PC-9 (cell line): ENCODE data around the gene CLNK. TPM values are rescaled to one million over a fixed set of nuclear protein-coding genes. Genes with fewer than 3 reads are reported as not detected.

Source experiments
- BruUV-seq: library from RNA; stranded (reverse); fragments of 400-500 nt; replicated peaks from 2 replicates; lab custom pipeline; 2021; lab: Mats Ljungman, UMichigan
- CTCF ChIA-PET: fragments of 300-600 bp; sonication (Branson Sonifier 250); formaldehyde crosslinking; loops from one replicate; lab custom pipeline; 2022; ENCODE audit warnings: antibody characterized with exemption; lab: Charles Lee
- POLR2A ChIA-PET: fragments of 300-600 bp; sonication (Branson Sonifier 250); formaldehyde crosslinking; loops from one replicate; lab custom pipeline; 2022; ENCODE audit warnings: antibody characterized with exemption; ENCODE audit not compliant: unreplicated experiment; lab: Charles Lee
- DNase-seq, 2 experiments: peaks; one replicate each; pipeline versions ENCODE4 v3.0.0 to v3.0.0-alpha.2; 2015 to 2022; ENCODE audit warnings: mixed read lengths in 1 of 2
- H2AFZ ChIP-seq: fragments of 200-600 bp; sonication (generic); 2 replicates; pipeline ENCODE4 v1.8.1; 2017; ENCODE audit warnings: antibody characterized with exemption
- H3F3A ChIP-seq: fragments of 200-600 bp; sonication (generic); 2 replicates; pipeline ENCODE4 v1.8.1; 2017; ENCODE audit warnings: antibody characterized with exemption, mild to moderate bottlenecking, low read depth; ENCODE audit not compliant: insufficient read depth
- H3K27ac ChIP-seq: fragments of 200-600 bp; sonication (generic); 2 replicates; pipeline ENCODE4 v1.6.1; 2016; ENCODE audit warnings: mixed run types
- H3K27me3 ChIP-seq: fragments of 200-600 bp; sonication (generic); 2 replicates; pipeline ENCODE4 v1.6.1; 2016; ENCODE audit warnings: low read depth, mixed run types; ENCODE audit not compliant: insufficient read depth
- H3K36me3 ChIP-seq: fragments of 200-600 bp; sonication (generic); 2 replicates; pipeline ENCODE4 v1.6.1; 2016; ENCODE audit warnings: low read depth, mixed run types
- H3K4me1 ChIP-seq: fragments of 200-600 bp; sonication (generic); replicated peaks from 2 replicates; pipeline ENCODE4 v1.6.1; 2016; ENCODE audit warnings: mixed run types; ENCODE audit not compliant: insufficient read depth
- H3K4me2 ChIP-seq: fragments of 200-600 bp; sonication (generic); 2 replicates; pipeline ENCODE4 v1.6.1; 2017; ENCODE audit warnings: mixed run types
- H3K4me3 ChIP-seq: fragments of 200-600 bp; sonication (generic); 2 replicates; pipeline ENCODE4 v1.6.1; 2016; ENCODE audit warnings: mixed run types
- H3K79me2 ChIP-seq: fragments of 200-600 bp; sonication (generic); 2 replicates; pipeline ENCODE4 v1.6.1; 2017; ENCODE audit warnings: low read depth, mixed run types
- H3K9me2 ChIP-seq: fragments of 200-600 bp; sonication (generic); 2 replicates; pipeline ENCODE4 v1.8.1; 2017; ENCODE audit warnings: mild to moderate bottlenecking; ENCODE audit not compliant: insufficient read depth
- H3K9me3 ChIP-seq: fragments of 200-600 bp; sonication (generic); 2 replicates; pipeline ENCODE4 v1.8.1; 2016; ENCODE audit warnings: low read depth; ENCODE audit not compliant: insufficient read depth
- H4K20me1 ChIP-seq: fragments of 200-600 bp; sonication (generic); 2 replicates; pipeline ENCODE4 v1.8.1; 2017; ENCODE audit not compliant: insufficient read depth
- EZH2 ChIP-seq: fragments of 200-600 bp; sonication (generic); IDR thresholded peaks from 2 replicates; pipeline ENCODE4 v1.8.0; 2017; ENCODE audit warnings: antibody characterized with exemption, low read depth
- intact Hi-C: fragments of 100-400 bp; cut with micrococcal nuclease; formaldehyde crosslinking; loops from one replicate; pipeline ENCODE4 v1.10.0; 2022; ENCODE audit not compliant: unreplicated experiment
- total RNA-seq: library from RNA; stranded (reverse); gene quantifications from 2 replicates; pipeline ENCODE4 v1.2.3, GENCODE V29; 2021
- TF ChIP-seq, protein P1 (sequence below): fragments of 200-600 bp; sonication (generic); conservative IDR thresholded peaks from 2 replicates; pipeline ENCODE4 v1.6.1; 2017; ENCODE audit warnings: mixed run types, antibody characterized with exemption, mild to moderate bottlenecking, moderate library complexity

Gene CLNK
- total RNA-seq, 1 experiment from 2014 or later: not detected

DNA sequence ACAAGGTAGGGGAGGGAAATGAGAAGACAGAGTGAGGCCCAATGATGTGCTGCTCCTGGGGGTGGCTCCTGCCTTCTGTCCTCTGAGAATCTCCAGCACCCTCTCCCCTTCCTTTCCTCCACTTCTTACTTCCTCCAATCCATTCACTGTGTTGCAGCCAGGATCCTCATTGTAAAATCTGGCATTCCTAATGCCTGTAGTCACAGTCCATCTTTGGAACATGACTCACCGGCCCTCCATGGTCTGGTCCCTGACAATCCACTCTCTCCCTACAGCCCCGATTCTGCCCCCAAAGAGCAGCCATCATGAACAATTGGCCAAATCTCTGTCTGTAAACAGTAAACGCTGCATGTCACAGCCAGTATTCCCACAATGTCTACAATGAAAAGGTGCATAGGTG is 72.9 kb downstream of the CLNK start:
- CTCF ChIA-PET: no interaction called here

DNA sequence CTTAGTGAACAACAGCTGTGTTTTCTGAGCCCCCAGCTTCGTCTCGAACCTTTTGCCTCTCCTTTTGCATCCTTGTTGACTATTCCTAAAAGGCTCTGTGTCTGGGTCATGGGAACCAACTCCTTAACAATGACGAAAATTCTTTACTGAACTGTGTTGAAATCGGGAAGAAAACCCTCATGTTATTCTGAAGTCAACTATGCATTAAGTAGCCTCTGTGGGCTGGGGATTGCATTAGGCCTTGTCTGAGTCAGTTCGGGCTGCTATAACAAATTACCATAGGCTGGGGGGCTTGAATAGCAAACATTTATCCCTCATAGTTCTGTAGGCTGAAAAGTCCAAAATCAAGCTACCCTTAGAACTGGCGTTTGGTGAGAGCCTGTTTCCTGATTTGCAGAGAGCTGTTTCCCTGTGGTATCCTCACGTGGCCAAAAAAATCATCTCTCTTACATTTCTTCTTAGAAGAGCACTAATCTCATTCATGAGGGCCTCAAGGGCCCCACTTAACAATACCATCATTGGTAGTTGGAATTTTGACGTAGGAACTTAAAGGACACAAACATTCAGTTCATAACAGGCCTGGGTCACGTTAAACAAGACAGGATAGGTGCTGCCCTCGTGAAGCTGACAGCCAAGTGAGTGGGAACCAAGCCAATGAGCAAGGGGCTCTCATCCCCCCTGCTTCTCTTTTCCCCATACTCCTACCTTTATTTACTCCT is 75.9 kb downstream of the CLNK start:
- Histone ChIP-seq H3K9me3 (no peaks in the 10 kb centered on the region), H4K20me1 (no peaks in the 10 kb centered on the region), H3K9me2 (no peaks in the 10 kb centered on the region), H3K4me2 (no peak overlapping the region), H2AFZ (no peak overlapping the region), H3K36me3 (no peaks in the 10 kb centered on the region), H3F3A (no peaks in the 10 kb centered on the region), H3K27me3 (no peaks in the 10 kb centered on the region), H3K27ac (no peak overlapping the region), H3K79me2 (no peaks in the 10 kb centered on the region), H3K4me3 (no peak overlapping the region), H3K4me1 (no peaks in the 10 kb centered on the region)
- DNase-seq: no peak
- no peak for TF ChIP-seq EZH2
- TF ChIP-seq, protein P1, sequence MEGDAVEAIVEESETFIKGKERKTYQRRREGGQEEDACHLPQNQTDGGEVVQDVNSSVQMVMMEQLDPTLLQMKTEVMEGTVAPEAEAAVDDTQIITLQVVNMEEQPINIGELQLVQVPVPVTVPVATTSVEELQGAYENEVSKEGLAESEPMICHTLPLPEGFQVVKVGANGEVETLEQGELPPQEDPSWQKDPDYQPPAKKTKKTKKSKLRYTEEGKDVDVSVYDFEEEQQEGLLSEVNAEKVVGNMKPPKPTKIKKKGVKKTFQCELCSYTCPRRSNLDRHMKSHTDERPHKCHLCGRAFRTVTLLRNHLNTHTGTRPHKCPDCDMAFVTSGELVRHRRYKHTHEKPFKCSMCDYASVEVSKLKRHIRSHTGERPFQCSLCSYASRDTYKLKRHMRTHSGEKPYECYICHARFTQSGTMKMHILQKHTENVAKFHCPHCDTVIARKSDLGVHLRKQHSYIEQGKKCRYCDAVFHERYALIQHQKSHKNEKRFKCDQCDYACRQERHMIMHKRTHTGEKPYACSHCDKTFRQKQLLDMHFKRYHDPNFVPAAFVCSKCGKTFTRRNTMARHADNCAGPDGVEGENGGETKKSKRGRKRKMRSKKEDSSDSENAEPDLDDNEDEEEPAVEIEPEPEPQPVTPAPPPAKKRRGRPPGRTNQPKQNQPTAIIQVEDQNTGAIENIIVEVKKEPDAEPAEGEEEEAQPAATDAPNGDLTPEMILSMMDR: no peak
- ChIA-PET POLR2A (no interaction called here), CTCF (no interaction called here)
- no TSS peak for BruUV-seq
- intact Hi-C loops: no loop called here

More for the DNA sequence above, 72.9 kb downstream of the CLNK start:
- Histone ChIP-seq H3F3A (no peaks in the 10 kb centered on the region), H3K9me2 (no peaks in the 10 kb centered on the region), H3K4me3 (no peak overlapping the region), H3K27ac (no peak overlapping the region), H3K36me3 (no peaks in the 10 kb centered on the region), H3K9me3 (no peaks in the 10 kb centered on the region), H3K79me2 (no peaks in the 10 kb centered on the region), H2AFZ (no peak overlapping the region), H4K20me1 (no peaks in the 10 kb centered on the region), H3K27me3 (no peaks in the 10 kb centered on the region), H3K4me1 (no peaks in the 10 kb centered on the region), H3K4me2 (no peak overlapping the region)
- intact Hi-C loops: no loop called here
- TF ChIP-seq, protein P1: no peak
- no TSS peak for BruUV-seq
- POLR2A ChIA-PET: no interaction called here
- DNase-seq: peak; percentile 28 to 46

DNA sequence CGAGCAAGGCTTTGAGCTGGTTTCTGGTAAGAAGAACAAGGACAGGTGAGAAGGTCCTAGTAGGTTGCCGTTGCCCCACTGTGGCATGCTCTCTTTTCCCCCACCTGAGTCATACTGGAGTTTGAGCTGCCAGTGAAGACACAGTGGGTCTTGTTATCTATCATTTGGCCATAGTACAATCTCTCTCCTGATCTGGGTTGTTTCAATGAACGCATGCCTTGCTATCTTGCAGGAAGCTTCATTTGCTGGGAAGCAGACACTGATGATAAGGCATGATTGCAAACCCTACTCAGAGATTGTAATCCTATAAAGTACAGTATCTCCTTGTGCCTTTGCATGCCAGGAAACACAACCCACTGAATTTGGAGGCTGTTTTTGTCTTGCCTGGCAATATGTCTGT is 77.4 kb downstream of the CLNK start:
- intact Hi-C loops: no loop called here
- no peak overlapping the region for H2AFZ ChIP-seq
- no peaks in the 10 kb centered on the region for H4K20me1 ChIP-seq
- H3K4me2 ChIP-seq: no peak overlapping the region
- no peaks in the 10 kb centered on the region for H3K36me3 ChIP-seq
- no TSS peak for BruUV-seq
- H3K9me2 ChIP-seq: no peaks in the 10 kb centered on the region
- no peaks in the 10 kb centered on the region for H3F3A ChIP-seq
- no peak overlapping the region for H3K27ac ChIP-seq
- POLR2A ChIA-PET: no interaction called here
- no peak overlapping the region for H3K4me3 ChIP-seq
- CTCF ChIA-PET: no interaction called here
- no peaks in the 10 kb centered on the region for H3K9me3 ChIP-seq
- no peaks in the 10 kb centered on the region for H3K79me2 ChIP-seq
- TF ChIP-seq, protein P1: no peak
- no peak for TF ChIP-seq EZH2
- H3K4me1 ChIP-seq: no peaks in the 10 kb centered on the region
- no peak for DNase-seq
- H3K27me3 ChIP-seq: no peaks in the 10 kb centered on the region
